ENCODE data around the gene XPR1.
"Not testable (repeated sequence)": the region's sequence is repeated elsewhere in the genome, so short reads cannot be mapped to it uniquely, and the experiment has no call there.

Gene XPR1

DNA sequence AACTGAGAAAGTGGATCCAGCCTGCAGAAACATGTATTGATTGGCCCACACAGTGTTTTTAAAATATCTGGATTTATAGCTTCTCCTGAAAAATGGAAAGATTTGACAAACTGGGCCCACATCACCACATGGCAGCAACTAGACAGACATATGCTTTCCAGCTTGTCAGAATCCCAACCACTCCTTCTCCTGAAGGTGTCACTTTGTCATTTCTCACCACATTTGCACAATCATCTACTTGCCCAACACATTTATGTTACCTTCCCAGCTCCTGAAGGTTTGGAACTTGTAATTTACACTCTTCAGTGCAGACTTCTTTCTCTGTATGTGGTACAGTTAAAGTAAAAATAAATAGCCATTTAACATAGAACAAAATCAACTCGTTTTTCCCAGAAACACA, 154.8 kb downstream of the XPR1 start:
- DNase-seq: no peak

DNA sequence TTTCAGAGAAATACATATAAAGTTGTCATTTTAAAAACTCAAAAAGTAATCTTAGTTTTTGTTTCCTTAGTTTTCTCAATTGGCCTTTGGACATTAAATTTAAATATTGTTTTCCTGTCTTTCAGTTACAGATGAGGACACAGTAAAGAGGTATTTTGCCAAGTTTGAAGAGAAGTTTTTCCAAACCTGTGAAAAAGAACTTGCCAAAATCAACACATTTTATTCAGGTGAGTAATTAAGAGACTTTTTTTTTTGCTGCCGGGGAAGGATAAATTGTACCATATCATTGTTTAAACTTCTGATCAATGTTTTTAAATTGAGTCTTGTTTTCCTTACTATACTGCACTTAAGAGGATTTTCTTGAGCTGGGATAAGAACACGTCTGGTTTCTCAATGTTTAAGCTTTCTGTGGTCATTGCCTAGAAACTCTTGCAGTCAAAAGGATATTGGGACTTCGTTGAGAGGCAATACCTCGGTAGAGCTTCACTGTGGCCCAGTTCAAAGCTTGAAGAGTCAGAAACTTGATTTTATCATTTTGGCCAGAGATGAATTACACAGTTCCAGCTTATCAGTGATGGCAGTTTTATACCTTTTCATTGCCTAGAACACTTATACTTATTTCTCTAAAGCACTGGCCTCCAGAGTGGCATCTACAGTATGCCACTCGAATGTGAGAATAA, 155.9 kb downstream of the XPR1 start:
- no peak for DNase-seq

DNA sequence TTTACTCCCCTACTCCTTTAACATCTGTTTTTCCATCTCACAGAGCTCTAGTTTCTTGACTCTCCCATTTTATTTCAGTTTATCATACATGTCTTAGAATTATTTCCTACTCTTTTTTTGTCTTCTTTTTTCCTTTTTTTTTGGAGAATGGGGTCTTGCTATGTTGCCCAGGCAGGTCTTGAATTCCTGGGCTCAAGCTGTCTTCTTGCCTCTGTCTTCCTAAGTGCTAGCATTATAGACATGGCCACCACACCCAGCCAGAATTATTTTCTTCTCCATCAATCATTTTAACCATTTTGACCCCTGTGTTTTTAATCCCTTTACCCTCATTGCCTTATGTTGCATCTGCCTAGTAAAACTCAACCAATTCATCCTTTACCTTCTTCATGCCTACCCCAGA, 157.6 kb downstream of the XPR1 start:
- DNase-seq: no peak

DNA sequence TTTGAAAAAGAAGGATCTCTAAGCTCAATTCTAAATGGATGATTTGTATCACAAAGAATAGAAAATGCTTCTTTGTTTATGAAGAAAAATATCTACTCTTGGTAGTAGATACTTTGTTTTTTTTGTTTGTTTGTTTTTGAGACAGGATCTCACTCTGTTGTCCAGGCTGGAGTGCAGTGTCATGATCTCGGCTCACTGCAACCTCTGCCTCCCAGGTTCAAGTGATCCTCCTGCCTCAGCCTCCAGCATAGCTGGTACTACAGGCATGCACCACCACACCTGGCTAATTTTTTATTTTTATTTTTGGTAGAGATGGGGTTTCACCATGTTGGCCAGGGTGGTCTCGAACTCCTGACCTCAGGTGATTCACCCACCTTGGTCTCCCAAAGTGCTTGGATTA, 159.3 kb downstream of the XPR1 start:
- DNase-seq: not testable (repeated sequence)

DNA sequence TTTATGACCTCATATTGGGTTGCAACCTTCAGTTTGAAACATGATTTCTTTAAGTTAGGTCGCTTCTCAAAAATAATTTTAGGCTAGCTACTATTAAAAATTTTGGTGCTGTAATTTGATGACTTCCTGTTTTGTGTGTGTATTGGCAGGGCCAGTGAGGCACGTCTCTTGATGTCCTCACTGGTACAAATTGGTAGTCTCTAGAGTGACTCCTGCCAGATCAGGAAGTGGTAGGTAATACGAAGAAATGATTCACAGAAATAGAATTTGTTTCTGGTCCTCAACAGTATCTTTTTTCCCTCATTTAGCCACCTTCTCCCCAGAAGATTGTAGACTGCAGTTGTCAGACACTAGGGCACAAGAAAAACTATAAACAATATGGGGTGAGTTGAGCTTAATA, 160.0 kb downstream of the XPR1 start:
- DNase-seq: no peak

DNA sequence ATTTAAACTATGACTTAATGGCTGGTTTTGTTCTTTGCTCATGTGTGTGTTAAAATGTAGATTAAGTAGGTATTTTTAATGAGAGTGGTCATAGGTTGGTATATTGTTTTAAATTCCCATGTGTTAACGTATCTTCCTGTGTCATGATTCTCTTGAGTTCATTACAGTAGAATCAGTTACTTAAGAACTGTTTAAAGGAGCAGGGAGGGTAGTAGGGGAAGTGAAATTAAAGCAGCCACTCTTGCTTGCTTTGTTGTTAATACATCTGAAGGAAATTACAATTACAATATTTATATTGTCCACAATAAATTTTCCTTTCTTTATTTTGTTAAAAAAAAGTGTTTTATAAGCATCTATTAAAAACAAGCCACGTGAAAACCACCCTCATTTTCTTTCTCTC, 161.6 kb downstream of the XPR1 start:
- no peak for DNase-seq

DNA sequence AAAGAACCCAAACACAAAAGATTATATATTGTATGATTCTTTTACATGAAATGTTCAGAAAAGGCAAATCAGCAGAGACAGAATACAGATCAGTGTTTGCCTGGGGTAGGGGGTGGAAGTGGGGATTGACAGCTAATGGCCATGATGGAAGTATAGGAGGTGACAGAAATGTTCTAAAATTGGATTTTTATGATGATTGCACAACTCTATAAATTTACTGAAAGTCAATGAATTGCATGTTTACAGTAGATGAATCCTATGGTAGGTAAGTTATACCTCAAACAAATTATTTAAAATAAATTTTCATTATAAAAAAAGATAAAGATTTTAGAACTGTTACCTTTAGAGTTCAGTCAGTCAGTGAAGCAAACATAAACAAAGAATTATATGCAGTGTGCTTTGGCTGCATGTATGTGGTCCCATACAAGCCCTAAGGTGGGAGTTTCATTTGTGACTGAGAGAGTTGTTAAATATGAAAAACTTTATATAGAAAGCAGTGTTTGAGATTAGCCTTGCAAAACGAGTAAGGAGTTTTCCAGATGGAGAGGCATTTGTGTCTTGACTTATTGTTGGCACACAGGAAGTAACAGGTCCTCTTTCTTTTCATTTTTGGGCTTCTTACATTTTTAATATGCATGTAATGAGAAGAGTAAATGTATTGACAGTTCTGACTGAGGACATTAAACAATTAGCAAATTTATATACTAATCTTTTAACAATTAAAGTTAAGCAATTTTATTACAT, 165.2 kb downstream of the XPR1 start:
- DNase-seq: no peak

DNA sequence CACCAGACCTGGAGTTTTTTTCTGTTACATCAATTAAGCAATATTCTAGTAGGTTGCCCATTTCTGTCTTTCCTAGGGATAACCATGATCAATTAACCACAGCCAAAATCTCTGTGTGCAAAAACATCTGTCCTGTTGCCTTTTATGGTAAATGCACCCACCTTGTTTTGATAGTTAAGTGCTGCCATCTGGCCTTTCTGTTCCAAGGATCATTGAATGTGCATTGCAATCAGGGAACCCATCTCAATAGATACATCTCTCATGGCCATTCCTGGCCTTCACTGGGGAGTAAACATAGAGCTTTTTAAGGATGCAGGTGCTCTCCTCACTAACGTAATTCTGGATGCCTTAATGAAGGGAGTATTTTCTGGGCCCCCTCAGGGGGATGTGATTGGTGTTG, 169.1 kb downstream of the XPR1 start:
- DNase-seq: no peak

DNA sequence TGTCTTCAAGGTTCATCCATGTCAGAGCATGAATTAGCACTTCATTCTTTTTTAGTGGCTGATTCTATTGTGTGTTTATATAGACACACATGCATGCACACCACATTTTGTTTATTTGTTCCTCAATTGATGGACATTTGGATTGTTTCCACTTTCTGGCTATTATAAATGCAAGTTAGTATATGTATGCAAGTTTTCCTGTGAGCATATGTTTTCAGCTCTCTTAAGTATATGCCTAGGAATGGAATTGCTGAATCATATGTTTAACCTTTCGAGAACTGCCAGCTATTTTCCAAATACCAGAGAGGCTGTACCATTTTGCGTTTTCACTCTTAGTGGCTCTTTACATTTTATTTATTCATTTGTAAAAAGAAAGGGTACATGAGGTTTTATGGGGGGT, 171.0 kb downstream of the XPR1 start:
- DNase-seq: no peak

DNA sequence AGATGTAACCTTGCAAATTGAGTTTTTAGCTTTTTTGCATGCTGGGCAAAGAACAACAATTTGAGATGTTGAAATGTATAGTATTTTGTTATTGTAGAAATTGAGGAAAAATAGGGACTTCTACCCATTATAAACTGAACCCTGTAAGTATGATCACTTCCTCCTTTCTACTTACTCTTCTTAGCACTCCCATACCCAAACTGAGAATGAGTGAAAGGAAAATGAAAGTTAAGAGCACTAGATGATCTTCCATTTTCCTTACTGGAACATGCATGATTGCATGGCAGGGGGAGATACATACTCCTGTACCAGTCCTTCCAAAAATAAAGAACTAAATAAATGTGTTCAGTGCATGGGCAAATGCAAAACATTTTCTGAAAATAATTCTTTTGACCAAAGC, 173.5 kb downstream of the XPR1 start:
- no peak for DNase-seq

DNA sequence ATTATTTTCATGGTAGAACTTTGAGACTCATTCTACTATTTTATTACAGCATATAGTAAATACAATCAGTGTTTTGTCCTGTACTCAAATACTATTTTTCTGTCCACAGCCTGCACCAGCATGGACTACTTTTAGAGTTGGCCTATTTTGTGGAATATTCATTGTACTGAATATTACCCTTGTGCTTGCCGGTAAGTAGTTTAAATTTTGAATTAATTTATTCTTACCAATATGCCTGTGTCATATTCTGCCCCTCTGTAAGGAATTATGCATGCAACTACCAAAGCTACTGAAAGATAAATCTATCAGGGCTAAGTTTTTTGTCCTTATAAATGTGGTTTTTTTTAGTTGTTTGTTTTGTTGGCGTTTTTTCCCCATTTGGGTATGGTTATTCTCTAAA, 179.5 kb downstream of the XPR1 start:
- DNase-seq: no peak

DNA sequence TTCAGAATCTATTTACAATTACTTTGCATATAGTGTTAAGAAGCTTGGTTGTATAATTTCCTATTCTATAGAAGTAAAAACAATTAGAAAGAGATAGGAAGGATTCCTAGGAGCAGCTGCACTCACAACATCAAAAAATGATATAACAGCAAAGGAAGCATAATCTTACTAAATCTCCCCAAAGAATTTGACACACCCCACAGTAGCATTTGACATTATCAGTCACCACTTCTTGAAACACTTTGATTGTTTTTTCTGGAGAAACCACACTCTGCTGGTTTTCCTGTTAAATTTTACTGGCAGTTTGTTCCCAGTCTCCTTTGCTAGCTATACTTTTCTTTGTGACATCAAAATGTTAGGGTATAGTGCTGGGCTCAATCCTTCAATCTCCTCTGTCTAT, 180.1 kb downstream of the XPR1 start:
- DNase-seq: no peak

DNA sequence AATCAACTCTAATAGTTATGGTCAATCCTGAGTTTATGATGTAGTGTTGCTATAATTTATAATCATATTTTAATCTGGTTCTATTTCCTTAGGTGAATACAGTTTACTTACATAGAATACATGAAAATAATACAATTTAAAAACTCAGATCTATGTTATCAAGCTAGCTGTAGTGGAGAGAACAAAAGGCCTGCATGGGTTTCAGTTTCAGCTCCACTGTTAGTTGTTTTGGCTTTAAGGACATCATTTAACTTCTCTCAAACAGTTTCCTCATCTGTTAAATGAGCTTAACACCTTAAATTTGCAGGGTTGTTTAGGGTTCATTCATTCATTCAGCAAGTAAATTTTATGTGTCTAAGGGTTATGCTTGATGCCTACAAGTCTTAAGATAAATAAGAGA, 182.4 kb downstream of the XPR1 start:
- no peak for DNase-seq

DNA sequence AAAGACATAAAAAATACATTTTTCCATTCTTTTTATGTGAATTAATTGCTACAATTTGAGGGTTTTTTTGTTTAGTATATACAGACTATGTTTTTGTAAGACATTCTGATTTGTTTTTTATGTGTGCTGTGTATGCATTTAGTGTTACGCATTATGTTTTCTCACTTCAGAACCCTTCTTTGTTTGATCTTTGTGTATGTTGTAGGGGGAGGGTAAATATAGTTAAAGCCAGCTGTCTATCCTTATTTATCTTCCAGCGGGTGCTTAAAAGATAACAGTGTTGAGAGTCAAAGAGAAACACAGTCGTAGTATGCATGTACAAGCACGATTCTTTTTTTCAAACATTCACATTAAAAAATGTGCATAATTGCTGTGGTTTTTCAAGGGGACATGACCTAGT, 183.4 kb downstream of the XPR1 start:
- DNase-seq: no peak

DNA sequence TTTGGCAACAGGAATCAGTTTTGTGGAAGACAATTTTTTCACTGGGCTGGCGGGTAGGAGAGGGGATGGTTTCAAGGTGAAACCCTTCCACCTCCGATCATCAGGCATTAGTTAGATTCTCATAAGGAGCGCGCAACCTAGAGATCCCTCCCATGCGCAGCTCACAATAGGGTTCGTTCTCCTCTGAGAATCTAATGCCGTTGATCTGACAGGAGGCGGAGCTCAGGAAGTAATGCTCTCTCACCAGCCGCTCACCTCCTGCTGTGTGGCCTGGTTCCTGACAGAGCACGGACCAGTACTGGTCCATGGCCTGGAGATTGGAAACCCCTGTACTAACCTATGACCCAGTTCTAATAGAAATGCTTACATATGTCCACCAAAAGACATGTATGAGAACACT, 184.3 kb downstream of the XPR1 start:
- DNase-seq: no peak

DNA sequence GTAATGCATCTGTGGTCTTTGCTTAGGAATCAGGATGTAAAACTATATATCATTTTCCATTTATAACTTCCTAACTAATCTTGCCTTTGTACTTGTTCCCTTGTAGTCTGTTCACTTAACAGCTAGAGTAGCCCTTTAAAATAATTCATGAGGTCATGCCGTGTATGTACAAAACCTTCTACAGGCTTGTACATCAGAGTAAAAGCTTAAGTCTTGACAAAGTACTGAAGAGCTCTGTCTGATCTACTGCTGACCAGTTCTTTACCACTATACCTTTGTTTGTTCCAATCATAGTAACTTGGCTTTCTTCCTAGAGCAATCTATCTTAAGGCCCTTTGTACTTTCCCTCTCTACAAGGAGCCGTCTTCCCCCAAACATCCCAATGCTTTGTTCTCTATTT, 190.1 kb downstream of the XPR1 start:
- DNase-seq: no peak

DNA sequence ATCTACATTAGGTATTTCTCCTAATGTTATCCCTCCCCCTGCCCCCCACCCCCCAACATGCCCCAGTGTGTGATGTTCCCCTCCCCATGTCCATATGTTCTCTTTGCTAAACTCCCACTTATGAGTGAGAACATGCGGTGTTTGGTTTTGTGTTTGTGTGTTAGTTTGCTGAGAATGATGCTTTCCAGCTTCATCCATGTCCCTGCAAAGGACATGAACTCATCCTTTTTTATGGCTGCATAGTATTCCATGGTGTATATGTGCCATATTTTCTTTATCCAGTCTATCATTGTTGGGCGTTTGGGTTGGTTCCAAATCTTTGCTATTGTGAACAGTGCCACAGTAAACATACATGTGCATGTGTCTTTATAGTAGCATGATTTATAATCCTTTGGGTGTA, 199.7 kb downstream of the XPR1 start:
- DNase-seq: not testable (repeated sequence)

DNA sequence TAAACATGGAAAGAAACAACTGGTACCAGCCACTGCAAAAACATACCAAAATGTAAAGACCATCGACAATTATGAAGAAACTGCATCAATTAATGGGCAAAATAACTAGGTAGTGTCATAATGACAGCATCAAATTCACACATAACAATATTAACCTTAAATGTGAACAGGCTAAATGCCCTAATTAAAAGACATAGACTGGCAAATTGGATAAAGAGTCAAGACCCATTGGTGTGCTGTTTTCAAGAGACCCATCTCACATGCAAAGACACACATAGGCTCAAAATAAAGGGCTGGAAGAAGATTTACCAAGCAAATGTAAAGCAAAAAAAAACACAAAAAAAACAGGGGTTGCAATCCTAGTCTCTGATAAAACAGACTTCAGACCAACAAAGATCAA, 201.4 kb downstream of the XPR1 start:
- DNase-seq: not testable (repeated sequence)

DNA sequence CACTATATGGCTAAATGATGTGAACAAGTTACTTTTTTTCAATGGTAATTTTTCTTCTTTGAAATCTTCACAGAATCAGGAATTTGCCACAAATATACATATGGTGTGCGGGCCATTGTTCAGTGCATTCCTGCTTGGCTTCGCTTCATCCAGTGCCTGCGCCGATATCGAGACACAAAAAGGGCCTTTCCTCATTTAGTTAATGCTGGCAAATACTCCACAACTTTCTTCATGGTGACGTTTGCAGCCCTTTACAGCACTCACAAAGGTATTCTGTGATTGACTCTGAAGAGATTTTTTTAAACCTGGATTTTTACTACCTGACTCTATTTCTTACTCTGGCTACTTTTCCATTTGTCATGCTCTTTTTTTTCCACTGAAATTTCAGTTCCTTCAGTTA, 204.6 kb downstream of the XPR1 start:
- no peak for DNase-seq

DNA sequence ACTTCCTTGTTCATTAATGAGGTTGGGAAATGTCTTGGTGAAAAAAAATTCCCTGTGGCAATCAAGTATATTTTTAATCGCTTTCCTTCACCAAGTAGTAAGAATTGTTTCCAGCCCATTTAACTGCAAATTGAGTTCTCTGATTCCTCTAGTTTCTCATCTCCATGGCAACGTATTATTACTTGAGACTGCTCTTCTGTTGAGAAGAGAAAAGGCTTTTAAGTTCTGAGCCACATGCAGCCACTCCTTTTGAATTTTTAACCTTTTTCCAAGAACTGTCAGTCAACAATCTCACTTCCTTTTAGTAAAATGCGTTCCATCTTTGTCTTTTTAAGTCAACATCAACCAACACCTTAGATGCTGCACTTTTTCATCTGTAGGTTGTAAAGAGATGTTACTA, 205.2 kb downstream of the XPR1 start:
- DNase-seq: no peak

DNA sequence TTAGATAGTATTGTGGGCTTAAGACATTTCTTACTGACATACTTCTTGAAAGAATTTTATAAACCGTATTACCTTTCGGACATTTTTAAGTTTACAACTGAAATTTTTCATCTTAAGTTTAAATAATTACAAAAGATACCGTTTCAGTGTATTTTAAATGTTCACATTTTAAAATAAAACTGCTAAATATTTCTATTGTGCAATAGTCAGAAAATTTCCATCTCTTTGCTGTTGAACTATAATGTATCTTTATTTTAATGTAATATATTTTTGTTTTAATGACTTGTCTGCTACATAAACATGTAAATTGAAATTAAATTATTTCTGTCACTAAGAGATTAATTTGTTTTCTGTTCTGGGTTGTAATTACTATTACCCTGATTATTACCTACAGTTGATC, 206.7 kb downstream of the XPR1 start:
- DNase-seq: no peak

DNA sequence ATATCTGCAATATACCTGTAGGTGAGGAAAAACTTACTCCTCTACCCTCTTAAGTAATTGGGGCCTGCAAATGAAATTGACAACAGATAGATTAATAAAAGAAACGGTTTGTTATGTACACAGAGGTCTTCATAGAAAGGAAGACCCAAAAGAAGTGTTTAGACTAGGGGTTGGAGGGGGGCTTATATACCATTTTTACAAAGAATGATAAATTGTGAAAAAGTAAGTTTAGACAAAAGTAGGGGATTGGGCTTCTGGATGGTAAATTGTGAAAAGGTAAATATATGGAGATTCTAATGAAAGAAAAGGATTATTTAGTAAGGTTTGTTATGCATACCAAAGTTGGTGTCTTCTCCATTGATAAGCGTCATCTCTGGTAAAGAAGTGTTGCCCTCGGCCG, 207.7 kb downstream of the XPR1 start:
- DNase-seq: no peak

DNA sequence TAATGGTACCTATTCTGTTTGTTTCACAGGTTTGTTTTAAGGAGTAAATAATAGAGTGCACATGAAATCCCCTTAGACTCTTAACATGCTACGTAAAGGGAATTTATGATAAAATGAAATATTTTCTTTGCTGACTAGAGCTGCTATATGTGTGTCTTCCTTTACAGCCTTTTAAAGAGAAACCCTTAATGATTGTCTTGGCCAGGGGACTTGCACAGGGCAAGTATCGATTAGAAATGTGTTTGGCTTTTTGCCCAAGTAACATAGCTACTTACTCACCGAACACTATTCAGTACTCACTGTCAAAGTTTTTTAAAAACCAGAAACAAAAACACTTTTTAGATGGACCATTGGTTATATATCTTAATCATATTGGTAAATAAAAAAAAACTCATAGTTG, 209.6 kb downstream of the XPR1 start:
- DNase-seq: no peak

DNA sequence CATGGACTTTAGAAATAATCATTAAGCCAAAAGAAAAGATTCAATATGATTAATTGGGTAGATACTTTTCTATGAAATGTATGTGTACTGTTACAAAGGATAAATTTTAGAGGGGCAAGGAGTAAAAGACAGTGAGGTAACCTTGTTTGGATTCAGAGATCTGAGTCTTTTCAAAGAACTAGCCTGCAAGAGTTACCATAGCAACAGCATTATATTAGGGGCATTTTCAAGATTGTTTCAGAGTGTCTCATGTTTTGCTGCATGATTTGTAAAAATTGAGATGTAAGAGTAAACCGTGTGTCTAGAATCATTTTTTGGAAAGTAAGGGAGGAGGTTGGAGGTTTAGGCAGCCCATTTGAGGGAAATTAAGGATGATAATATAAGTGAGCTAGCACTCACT, 210.2 kb downstream of the XPR1 start:
- no peak for DNase-seq

Measured in activated gamma-delta T cell (primary cell).